NB4 (cell line): Measurements from ENCODE around the gene XPNPEP1.
A peak's percentile ranks its signal among the peaks of the same experiment; 100 is the strongest.

Experiments used
- DNase-seq: peaks from one replicate; pipeline ENCODE4 v3.0.0; 2010; ENCODE audit warnings: low read depth
- H3K4me3 ChIP-seq: one replicate; pipeline ENCODE4 v1.5.1; 2011; ENCODE audit warnings: mild to moderate bottlenecking, low read depth, low read length, moderate library complexity
- MYC ChIP-seq: IDR thresholded peaks from 2 replicates; pipeline ENCODE4 v1.6.1; 2011; ENCODE audit warnings: low read depth, low read length
- POLR2A ChIP-seq: IDR thresholded peaks from 2 replicates; pipeline ENCODE4 v1.6.1; 2011; ENCODE audit warnings: mild to moderate bottlenecking; ENCODE audit not compliant: insufficient read length; ENCODE audit errors: extremely low read depth
- TF ChIP-seq, protein P1 (sequence below): IDR thresholded peaks from one replicate; pipeline ENCODE4 v1.5.1; 2012; ENCODE audit warnings: low read depth, low read length
- TF ChIP-seq, protein P2 (sequence below): IDR thresholded peaks from 2 replicates; pipeline ENCODE4 v1.6.1; 2011; ENCODE audit warnings: low read depth, low read length

The XPNPEP1 gene

DNA sequence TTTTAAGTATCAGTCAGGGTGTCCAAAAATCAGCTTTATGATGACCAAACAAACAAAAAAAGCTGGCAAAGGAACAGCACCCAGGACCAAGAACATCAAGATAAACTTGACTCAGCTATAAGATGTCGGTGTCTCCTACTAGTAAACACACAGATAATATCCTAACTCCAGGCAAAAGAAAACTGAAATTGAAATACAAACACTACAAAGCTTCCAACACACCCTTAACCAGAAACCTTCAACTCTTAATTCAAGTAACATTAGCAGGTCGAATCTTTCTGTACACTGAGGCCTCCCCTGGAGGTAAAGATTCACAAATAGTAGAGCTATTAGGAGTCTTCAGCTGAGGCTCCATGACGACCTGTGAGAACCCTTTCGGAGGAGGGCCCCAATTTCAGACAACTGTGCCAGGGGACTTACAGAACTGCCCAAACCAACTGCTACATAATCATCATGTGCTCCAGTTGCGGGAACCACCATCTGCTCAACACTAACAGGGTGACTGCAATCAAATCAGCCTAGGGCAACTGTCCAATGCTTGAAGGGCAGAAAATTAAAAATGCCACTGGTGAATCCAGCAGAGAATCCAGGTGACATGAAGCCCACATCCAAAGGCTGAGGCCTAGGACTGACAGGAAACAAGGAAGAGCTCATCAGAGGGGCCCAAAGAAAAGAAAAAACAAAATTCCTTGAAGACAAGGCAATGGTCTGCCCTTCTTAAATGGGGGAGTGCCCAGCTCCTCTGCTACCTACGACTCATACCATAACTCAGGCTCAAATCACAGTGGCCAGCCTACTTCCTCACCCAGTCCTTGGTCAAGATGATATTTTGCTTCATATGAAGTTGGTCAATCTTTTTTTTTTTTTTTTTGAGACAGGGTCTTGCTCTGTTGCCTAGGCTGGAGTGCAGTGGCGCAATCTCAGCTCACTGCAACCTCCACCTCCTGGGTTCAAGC is 20.0 kb downstream of the XPNPEP1 start:
- DNase-seq: peak; percentile 57
- TF ChIP-seq, protein P1, sequence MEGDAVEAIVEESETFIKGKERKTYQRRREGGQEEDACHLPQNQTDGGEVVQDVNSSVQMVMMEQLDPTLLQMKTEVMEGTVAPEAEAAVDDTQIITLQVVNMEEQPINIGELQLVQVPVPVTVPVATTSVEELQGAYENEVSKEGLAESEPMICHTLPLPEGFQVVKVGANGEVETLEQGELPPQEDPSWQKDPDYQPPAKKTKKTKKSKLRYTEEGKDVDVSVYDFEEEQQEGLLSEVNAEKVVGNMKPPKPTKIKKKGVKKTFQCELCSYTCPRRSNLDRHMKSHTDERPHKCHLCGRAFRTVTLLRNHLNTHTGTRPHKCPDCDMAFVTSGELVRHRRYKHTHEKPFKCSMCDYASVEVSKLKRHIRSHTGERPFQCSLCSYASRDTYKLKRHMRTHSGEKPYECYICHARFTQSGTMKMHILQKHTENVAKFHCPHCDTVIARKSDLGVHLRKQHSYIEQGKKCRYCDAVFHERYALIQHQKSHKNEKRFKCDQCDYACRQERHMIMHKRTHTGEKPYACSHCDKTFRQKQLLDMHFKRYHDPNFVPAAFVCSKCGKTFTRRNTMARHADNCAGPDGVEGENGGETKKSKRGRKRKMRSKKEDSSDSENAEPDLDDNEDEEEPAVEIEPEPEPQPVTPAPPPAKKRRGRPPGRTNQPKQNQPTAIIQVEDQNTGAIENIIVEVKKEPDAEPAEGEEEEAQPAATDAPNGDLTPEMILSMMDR: no peak
- TF ChIP-seq, protein P2, sequence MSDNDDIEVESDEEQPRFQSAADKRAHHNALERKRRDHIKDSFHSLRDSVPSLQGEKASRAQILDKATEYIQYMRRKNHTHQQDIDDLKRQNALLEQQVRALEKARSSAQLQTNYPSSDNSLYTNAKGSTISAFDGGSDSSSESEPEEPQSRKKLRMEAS: no peak
- TF ChIP-seq MYC: no peak
- no peak for TF ChIP-seq POLR2A
- no peak overlapping the region for H3K4me3 ChIP-seq

DNA sequence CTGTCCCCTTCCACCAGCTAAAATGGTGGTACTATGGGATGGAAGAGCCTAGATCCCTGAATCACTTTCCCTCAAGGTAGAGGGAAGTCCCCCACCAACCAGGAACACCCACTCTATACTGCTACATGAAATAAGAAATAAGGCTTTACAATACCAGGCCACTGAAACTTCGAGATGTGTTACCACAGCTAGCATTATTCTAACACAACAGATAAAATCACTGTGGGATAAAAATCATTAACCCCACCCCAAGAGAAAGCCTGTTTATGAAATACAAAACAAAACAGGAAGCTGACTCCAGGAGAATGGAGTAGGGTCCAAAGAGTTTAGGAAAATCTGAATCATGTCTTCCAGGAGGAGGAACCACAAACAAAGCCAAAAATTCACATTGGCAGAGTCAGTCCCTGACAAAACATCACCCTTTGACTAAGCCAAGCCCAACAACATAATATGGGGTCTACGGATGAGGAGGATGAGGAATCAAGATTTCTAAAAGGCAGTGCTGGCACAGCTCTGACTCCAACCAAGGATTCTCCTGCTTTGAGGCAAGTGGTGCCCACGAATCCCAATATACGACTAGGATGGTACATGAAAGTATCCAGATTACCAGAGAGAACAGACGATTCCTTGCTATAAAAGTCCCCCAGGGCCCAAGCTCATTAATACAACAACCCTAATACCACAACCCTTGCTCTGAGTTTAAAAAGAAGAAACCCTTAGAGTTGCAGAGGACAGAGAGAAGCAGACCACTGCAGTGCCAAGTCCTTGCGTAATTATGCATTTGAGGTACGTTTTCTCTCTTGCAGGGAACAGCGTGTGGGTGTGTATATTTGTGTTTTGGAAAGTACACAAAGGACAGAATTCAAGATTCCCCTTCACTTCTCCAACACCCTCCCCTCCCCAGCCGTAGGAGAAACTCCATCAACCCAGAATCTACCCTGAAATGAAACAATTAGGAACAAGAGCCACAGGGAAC is 23.7 kb downstream of the XPNPEP1 start:
- no peak for TF ChIP-seq MYC
- TF ChIP-seq, protein P1: no peak
- TF ChIP-seq, protein P2: no peak
- TF ChIP-seq POLR2A: no peak
- no peak overlapping the region for H3K4me3 ChIP-seq
- DNase-seq: no peak

DNA sequence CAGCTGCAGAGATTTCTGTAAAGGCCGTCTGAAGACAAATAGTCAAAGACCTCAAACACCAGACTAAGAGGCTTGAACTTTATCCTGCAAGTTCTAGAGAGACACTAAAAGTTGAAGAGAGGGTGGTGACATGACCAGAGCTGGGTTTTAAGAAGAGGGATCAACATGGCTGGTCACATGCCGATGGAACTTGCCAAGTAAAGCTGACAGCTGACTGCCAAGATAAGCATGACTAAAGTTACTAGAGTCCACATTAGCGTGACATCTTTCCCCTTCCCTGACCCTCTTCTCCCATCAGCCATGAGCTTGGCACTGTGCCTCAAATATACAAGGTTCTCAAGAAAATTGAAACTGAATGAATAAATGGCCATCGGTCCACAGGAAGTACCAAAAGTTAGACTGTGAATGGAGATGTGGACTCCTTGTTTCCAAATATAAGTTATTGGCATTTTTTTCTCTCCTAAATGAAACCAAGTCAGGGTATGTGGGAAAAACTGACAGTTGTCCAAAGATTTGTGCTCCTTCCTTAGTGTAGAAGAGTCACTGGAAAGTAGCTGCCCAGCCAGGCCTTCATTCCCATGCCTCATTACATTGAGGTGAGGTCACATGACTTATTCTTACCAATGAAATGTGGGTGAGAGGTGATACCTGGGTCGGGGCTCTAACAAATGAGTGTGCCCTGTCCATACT is 24.5 kb downstream of the XPNPEP1 start:
- TF ChIP-seq, protein P2: no peak
- TF ChIP-seq MYC (no peak), POLR2A (no peak)
- TF ChIP-seq, protein P1: no peak
- no peak overlapping the region for H3K4me3 ChIP-seq
- DNase-seq: no peak

DNA sequence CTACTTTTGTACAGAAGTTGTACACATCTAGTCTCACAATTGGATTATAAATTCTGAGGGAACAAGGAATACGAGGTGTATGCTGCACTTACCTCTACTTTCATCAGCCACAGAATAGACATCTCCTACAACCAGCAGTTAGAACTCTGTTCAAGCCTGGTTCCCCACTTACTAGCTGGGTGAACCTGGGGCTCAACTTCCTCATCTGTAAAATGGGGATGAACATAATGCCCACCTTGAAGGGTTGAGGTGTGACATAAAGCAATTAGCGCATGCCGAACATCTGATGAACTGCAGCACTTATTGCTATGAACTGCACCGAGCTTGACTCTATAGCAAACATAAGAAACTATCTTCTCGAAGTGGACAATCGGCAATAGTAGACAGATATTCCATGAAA is 25.3 kb downstream of the XPNPEP1 start:
- no peak for DNase-seq
- TF ChIP-seq, protein P2: no peak
- no peak for TF ChIP-seq POLR2A
- no peak overlapping the region for H3K4me3 ChIP-seq

DNA sequence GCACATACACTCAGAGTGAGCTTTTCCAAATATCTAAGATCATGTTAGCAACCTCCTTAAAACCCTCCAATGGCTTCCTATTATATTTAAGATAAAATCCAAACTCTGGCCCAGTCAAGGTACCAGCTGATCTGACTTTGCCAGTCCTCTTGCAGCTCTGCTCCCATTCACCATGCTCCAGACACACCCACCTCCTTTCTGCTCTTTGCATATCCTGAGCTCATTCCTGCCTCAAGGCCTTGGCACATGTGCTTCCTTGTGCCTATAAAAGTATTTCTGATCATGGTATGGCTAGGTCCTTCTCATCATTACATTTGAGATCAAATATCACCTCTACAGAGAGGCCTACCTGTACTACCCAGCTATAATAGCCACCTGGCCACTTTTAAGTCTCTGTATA is 27.5 kb downstream of the XPNPEP1 start:
- no peak overlapping the region for H3K4me3 ChIP-seq
- TF ChIP-seq POLR2A (no peak), MYC (no peak)
- TF ChIP-seq, protein P1: no peak
- TF ChIP-seq, protein P2: no peak
- DNase-seq: no peak
